ENCODE measurements around the gene RTL1.

DNA sequence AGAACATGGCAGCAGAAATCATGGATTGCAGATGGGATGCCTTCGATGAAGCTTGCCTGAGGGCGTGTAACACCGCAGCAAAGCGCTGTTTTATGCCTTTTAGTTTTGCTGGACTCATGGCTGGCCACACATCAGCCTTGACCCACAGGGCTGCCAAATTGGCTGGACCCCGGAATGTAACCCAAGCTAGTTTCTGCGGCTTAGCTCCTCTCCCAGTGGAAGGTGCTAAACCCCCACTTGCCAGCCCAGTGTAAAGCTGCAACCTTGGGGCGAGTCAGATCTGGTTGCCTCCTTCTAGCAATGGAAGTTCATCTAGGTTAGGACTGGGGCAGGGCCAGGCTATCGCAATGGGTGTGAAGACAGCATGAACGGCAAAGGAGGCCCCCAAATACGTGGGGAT is 39.3 kb downstream of the RTL1 start:
- TF ChIP-seq, protein P1, sequence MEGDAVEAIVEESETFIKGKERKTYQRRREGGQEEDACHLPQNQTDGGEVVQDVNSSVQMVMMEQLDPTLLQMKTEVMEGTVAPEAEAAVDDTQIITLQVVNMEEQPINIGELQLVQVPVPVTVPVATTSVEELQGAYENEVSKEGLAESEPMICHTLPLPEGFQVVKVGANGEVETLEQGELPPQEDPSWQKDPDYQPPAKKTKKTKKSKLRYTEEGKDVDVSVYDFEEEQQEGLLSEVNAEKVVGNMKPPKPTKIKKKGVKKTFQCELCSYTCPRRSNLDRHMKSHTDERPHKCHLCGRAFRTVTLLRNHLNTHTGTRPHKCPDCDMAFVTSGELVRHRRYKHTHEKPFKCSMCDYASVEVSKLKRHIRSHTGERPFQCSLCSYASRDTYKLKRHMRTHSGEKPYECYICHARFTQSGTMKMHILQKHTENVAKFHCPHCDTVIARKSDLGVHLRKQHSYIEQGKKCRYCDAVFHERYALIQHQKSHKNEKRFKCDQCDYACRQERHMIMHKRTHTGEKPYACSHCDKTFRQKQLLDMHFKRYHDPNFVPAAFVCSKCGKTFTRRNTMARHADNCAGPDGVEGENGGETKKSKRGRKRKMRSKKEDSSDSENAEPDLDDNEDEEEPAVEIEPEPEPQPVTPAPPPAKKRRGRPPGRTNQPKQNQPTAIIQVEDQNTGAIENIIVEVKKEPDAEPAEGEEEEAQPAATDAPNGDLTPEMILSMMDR (IDR thresholded peaks at IDR 0.05) = no peak
- TF ChIP-seq EZH2 (IDR thresholded peaks at IDR 0.05) = no peak
- TF ChIP-seq EZH2phosphoT487 (IDR thresholded peaks at IDR 0.05) = no peak
